PC-3 (cell line): ENCODE measurements around the gene GPR78.

Source experiments
- EZH2 ChIP-seq: fragments of 300-600 bp; sonication (generic); IDR thresholded peaks from one replicate; pipeline ENCODE4 v1.6.1; 2017; ENCODE audit warnings: antibody characterized with exemption, mild to moderate bottlenecking, low read length; ENCODE audit not compliant: unreplicated experiment
- TF ChIP-seq, protein P1 (sequence below): fragments of 300-600 bp; sonication (generic); conservative IDR thresholded peaks from 2 replicates; pipeline ENCODE4 v1.5.1; 2017; ENCODE audit warnings: antibody characterized with exemption, low read depth, mild to moderate bottlenecking, low read length

DNA sequence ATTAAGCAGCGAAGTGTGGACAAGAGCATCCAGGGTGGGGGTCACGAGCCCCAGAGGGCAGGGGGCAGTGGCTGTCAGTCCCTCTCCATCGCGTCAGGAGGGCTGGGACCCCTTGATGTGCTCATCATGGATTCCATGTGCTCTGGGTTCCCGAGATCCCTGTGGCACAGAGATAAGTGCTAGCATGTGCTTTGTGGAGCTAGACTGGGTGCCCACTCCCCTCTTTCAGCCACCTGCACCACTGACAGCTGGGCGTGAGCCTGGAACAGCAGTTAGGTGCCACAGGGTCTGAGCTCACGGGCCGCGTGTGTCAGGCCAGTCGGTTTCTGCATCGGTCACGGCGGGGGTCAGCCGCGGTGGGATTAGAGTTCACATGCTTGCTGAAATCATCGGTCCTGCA lies 36.6 kb downstream of the GPR78 start:
- TF ChIP-seq, protein P1, sequence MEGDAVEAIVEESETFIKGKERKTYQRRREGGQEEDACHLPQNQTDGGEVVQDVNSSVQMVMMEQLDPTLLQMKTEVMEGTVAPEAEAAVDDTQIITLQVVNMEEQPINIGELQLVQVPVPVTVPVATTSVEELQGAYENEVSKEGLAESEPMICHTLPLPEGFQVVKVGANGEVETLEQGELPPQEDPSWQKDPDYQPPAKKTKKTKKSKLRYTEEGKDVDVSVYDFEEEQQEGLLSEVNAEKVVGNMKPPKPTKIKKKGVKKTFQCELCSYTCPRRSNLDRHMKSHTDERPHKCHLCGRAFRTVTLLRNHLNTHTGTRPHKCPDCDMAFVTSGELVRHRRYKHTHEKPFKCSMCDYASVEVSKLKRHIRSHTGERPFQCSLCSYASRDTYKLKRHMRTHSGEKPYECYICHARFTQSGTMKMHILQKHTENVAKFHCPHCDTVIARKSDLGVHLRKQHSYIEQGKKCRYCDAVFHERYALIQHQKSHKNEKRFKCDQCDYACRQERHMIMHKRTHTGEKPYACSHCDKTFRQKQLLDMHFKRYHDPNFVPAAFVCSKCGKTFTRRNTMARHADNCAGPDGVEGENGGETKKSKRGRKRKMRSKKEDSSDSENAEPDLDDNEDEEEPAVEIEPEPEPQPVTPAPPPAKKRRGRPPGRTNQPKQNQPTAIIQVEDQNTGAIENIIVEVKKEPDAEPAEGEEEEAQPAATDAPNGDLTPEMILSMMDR = no peak
- TF ChIP-seq EZH2 = no peak
